CD4-positive, alpha-beta T cell treated with Interleukin-1 beta for 1 hour (primary cell): ENCODE results near the gene NMRK1.

Experiments used
- DNase-seq, 2 donors: peaks; one replicate each; pipeline ENCODE4 v3.0.0-alpha.2; 2020 to 2022

Gene NMRK1

DNA sequence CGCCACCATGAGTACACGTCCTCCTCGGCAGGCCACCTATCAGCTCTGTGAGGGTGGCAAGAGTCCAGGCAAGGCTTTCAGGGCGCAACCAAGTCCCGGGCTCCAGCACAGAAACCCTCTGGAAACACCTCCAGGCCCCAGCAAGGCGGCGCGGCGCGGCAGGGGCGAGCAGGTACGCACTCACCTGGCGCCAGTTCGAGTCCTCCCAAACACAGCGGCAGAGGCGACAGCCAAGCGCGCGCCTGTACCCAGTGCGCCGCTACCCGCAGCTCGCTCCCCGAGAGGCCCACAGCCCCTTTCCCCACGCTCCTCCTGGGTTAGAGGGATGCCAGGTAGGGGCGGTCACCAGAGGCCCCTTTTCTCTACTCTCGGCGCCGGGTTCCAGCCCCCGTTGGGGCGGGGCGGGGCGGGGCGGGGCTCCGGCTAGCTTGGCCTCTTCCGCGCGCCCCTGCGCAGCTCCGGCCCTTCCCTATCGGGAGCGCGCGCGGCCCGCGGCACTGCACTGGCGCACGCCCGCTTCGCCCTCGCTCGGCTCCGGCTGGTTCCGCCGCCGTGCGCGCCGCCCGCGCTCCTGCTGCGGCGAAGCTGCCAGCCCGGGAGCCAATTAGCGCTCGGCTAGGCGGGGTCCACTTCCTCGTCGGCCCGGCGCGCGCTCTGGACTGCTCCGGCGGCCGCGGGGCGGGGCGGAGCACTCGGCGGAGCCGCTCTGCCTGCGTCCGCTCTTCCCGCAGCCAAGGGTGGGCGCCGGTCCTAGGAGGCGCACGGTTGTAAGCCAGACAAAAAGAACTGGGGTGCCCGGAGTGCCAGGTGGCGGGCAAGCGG lies at the start of gene NMRK1, which contains the start of gene OSTF1:
Gene NMRK1, minus strand, starts transcription at position 332 of the 822 bp plus-strand sequence. CDS start 5,040 bp downstream, outside the sequence.
Gene OSTF1, plus strand, starts transcription at position 691 of the 822 bp plus-strand sequence. CDS start 179 bp downstream, outside the sequence.
- DNase-seq: peak; percentile 94 to 95

DNA sequence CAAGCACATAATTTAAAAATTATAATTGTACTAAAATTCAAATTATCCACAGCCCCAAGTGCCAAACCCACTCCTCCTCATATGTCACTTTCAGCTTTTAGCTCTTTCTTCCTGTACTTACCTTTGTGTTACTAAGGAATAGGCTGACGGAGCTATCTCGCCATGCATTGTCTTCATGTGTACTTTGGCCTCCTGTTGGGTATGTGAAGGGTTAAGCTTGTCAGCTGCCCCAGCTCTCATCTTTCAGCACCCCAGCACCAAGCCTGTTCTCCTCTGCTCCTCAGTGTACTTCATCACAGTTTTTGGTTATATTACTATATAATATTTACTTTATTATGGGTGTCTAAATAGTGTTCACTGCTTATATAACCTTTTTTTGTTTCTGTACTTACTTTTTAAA lies 46.5 kb upstream of the NMRK1 start:
- DNase-seq: no peak

DNA sequence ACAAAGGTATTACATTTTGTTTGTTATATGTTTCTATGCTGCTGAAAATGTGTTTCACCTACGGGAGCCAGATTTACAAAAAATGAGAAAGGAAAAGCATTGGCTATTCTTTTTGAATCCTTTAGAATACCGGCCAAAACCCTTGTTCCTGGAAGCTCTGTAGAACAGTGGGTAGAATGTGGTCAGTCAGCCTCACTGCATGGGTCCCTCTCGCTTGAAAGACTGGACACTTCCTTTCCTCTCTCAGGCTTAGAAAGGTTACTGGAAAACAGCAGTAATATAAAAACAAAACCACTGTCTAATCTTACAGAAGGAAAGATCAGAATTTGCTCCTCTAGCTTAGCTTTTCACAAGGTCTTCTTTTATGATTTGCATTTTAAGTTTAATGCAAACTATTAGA lies 45.4 kb upstream of the NMRK1 start:
- no peak for DNase-seq

DNA sequence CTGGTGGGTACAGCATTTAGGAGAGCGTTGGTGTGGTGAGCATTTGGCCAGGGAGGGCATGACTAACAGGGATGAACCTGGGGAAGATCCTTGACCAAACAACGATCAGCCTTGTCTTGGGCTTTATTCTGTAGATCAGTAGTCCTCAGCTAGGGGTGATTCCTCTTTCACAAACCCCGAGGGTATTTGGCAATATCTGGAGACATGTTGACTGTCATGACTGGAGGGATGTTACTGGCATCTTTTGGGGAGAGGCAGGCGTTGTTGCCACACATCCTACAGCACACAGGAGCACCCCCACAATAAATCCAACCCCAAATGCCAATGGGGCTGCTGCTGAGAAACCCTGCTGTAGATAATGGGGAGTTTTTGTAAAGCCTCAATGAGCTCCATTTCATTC lies 44.3 kb upstream of the NMRK1 start:
- no peak for DNase-seq

DNA sequence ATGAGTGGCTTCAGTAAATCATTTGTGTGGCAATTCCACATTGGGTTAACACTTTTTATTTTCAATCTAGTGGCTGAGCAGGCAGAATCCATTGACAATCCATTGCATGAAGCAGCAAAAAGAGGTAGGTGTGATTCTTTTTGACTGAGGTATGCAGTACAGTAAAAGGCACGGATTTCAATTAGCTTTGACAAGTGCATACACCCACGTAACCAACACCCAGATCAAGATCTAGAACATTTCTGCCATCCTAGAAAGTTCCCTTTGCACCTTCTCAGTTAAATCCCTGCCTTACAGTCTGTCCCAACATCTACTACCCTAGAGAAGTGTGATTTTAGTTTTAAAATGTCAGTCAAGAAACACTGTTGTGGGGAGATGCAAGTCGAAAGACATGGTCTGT lies 43.7 kb upstream of the NMRK1 start:
- no peak for DNase-seq

DNA sequence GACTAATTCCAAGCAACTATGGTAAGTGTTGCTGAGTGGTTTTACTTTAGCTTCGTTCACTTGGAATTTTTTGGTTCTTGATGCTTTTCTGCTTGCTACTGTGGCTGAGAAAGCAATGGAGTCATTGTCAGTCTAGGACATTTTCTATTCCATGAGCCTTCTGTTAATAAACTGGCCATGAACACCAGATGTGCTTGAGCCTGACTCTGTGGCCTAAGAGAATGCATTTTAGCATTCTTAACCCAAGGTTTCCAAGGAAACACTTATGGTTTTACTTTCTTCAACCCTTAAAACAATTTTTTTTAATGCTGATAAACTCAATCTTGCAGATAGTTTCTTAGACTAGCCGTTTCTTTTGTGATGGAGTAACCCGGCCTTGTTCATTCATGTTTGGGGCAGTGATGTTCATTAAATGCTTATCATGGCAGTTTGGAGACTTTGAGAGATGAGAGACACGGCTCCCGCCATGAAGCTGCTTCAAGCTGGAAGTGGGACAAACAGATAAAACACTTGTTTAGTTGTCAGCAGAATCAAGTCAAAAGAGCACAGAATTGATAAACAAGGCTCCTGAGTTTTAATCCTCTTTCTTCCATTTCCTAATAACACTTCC lies 42.8 kb upstream of the NMRK1 start:
- DNase-seq: no peak

DNA sequence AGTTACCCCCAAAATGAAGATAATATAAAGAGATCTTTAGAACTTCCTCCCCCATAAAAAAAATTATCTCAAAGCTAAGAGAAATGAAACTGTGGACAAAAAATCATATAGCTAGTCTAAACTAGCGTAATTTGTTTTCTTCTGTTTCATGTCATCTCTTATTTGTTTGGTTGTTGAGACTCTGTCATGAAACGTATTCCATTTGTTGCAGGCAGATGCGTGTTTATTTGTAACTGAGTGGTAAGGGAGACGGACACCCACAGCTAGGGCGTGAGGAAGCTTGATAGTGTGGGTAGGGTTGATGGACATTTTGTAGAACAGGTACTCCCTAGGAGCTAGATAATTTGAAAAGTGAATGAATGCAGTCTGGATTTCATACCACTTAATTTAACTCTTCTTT lies 42.2 kb upstream of the NMRK1 start:
- no peak for DNase-seq

DNA sequence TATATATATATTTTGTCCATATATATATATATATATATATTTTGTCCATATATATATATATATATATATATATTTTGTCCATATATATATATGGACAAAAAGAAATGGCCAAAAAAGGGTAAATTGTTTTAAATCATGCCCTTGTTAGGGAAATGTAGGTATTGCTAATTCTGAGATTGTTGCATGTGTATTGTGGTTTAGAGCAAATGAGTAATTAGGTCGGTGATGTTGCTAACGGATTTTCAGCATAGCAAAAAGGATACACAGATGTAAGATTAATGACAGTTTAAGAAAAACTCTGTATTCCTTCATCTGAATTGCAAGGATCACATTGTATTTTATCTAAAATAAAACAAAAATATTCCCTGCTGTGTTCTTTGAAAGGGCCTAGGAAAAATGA lies 40.6 kb upstream of the NMRK1 start:
- DNase-seq: no peak

DNA sequence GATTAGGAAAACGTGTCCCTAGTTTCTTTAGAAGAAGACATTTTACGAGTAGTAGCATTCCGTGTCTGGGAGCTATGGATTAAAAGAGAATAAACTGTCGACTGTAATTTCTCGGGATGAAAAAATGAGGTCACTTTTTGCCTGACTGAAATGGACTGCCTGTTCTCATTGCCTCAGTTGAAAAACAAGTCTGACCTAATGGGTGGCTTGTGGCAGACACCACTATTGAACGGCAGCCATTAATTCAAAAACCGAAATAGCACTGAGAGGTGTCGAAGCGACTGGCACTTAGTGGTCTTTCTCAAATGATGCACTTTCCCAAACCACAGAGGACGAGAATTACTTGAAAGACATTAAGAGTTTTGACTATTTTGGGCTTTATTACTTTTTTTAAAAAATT lies 35.7 kb upstream of the NMRK1 start:
- DNase-seq: no peak

DNA sequence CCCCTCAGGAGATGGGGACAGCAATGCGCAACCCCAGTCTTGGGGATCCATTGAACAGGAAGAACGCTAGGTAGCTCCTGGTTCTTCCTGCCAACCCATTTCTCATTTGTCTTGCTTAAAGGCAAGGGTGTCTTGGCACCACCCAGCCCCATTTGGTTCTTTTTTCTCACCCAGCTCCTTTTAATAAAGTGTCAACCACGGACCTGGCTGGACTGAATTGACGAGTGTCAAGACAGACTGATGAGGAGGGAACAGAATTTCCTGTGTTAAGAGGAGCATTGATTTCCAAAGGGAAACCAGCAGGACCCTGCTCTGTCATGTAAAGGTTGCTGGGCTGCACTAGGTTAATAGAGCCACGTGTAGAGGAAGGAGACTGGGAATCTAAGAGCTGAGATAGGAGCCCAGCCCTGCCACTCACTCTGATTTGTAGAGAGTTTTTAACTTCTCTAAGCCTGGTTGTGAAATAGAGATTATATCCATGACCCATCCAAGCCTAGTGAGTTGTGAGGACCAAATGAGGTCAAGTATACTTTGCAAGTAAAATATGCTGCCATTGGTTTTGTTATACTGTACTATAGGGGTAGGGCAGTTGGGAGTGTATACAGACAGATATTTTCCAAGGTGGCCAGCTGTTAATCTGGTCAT lies 34.1 kb upstream of the NMRK1 start:
- no peak for DNase-seq

DNA sequence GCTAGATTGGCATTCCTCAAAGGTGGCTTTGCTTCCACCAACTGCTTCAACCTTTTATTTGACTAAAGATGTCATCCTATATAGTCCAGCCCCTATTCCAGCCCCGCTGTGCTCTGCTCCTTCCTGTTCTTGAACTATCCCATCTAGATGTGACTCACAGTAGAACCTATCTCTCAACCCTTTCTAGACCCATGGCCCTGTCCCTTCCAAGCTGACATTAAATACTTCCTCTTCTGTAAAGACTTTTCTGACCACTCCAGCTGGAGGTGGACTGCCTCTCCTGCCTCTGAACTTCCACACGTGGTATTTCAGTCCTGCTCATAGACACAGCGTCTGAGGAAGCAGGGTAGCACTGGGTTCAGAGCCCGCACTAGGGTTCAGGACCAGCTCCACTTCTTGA lies 32.7 kb upstream of the NMRK1 start:
- DNase-seq: no peak

DNA sequence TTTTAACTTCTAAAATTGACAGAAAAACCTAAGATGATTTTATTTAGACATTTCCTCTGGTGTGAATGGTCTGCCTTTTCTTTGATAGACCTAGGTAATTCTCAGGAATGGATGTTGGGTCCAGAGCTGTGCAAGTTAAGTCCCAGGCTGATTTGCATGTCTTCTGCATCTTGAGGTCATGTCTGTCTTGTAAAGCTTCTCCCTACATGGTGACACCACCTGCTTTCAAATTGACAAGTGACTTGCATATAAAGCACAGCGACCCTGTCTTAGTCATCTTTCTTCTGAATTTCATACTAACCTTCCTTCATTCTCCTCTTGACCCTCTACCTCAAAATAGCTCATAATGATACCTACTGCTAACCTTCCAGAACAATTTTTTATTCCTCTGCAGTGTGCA lies 29.6 kb upstream of the NMRK1 start:
- DNase-seq: no peak

DNA sequence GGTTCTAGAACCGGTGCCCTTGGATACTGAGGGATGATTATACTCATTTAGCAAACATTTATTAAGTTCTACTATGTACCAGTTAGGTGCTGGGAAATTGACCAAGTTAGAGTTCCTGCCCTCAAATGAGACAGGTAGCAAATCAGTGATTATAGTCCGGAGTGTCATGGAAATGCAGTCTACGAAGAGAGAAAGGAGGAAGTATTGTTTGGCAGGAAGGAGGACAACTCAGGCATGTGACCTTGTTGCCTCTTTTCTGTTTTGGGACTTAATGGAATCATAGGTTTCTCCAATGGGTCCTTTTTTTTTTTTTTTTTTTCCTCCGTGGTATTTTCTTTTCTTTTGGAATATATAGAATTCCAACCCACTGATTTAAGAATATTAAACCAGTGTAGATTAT lies 28.4 kb upstream of the NMRK1 start:
- no peak for DNase-seq

DNA sequence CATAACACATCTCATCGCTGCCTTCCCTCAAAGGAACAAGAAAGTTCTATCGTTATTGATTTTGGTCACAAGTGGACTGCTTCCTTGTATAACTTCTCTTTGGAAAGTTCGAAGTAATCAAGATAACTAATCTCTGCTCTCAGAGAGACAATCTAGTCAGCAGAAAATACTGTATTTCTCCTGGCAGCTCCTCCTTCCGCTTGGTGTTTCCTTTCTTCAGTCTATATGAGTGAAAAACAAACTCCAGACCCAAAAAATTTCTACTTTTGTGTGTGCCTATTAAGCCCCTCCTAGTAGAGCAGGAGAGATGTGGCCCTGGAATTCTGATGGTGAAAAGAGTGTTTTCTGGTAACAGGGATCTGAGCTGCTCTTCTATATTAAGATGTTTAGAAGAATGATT lies 24.8 kb upstream of the NMRK1 start:
- DNase-seq: no peak

DNA sequence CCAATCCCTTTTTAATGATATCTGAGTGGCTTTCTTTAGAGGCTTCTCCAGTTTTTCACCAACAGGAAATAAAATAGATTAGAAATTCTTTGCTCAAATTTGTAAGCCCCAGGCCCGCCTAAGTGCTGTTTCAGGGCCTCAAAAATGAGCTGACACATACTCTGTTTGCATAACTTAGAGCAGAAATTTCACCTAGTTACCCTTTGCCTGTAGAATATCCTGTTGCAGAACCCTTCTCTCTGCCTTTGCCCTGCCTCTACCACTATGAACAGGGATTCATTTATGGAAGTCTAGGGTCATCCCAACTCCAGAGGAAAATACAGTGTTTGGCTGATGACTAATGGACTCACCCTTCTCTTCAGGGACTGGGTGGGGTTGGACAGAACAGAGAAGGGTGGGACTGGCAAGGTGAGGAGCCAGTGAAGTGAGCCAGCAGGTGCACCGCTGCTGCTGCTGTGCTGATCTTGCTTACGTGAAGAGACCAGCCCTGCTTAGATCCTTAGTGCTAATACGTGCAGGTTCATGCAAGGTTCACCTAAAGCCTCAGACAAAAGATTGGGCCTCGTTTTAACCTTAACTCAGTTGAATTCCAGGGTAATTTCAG lies 23.2 kb upstream of the NMRK1 start:
- DNase-seq: no peak

DNA sequence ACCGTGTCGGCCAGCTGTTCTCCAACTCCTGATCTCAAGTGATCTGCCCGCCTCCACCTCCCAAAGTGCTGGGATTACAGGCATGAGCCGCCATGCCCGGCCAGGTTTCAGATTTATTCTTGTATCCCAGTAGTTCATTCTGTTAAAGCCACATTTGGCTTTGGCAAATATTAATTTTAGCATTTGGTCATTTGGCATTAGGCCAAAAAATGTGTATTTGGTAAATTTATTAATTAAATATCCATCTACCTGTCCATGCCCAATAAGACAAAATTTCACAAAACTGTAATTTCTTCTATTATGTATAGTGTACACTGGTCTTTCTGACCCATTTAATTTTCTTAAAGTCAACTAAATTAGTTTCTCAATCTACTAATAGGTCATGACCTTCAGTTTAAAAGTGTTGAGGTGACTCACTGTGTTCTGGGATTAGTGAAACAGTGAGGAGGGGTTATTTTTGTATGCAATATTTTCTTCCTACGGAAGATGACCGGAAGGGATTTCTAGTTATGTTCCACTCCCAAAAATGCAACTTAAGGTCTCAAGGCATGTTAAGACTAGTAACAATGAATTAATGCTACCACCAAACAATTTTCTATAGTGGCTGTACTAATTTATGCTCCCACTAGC lies 21.4 kb upstream of the NMRK1 start:
- no peak for DNase-seq

DNA sequence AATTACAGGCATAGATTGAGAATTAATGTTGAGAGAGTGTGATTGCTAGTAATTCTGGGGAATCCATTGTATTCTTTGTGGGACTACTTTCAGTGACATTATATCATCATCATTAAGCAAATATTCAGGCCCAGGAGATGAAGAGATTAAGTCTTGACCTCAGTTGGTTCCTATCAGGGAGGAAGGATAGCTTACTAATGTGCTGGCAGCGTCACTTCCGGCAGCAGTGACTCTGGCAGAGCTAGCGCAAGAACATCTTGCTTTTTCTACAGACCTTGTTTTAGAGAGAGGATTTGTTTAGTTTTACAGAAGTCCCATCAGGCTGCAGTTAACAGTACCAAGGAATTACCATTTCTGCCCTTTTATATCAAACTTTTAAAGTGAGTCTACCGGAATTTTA lies 20.6 kb upstream of the NMRK1 start:
- DNase-seq: peak; percentile 27 to 46

DNA sequence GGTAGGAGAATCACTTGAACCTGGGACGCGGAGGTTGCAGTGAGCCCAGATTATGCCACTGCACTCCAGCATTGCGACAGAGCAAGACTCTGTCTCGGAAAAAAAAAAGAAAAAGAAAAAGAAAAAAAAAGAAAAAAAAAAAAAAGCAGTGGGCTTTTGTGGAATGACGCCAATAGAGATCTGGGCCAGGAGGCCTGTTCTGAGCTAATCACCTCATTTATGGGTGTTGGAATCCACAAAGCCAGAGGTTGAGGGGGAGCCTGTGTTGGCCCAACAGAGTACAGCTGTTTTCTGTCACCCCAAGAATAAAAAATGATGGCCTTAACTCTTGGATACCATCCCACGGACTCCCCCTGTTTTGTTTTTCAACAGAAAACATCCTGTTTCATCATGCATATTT lies 18.9 kb upstream of the NMRK1 start:
- DNase-seq: no peak

DNA sequence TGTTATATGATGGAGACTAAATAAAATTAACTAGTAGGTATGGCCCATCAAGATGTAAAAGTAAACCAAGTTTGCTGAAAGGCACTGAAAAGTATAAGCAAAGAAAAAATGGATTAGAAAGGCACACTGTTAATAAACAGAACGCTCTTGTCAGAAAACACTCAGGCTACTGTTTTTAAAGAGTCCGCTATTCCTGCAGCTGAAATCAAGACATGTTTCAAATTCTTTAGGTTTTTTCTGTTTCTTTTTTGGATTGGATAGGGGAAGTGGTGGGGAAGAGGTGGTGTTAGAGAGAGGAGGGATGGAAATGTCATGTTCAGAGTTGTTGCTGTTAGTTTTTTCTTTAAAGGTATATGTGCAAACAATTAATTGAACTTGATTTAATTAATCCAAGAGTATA lies 17.9 kb upstream of the NMRK1 start:
- no peak for DNase-seq

DNA sequence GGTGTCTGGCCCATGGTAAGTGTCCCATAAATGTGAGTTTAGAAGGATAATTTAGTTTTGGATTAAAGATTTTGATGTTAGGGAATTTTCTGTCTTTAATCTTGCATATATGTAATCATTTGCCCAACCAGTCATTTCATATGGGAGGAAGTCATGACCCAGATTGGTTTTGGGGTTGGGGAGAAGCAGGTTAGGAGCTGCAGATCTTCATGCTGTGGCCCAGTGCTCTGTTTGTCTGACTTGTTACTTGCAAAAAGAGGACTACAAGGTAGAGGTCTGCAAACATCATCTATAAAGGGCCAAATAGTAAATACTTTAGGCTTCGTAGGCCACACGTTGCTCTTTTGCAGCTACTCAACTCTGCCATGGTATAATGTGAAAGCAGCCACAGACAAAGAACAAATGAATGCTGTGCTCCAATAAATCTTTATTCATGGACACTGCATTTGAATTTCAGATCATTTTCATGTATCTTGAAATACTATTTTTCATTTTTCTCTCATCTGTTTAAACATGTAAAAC lies 17.1 kb upstream of the NMRK1 start:
- DNase-seq: no peak

DNA sequence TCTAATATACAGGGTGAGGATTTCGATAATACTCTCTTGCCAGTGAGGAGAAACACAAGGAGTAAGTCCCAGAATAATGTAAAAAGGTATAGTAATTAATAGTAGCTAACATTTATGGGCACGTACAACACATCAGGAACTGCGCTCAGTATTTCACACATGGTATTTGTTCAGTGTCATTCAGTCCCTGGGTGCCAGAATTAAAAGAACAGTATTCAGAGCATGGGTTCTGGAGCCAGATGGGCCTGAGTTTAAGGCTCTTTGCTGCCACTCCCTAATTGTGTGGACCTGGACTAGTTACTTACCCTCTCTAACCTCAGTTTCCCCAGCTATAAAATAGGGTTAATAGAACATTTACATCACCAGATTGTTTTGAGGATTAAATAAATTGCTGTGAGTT lies 16.7 kb upstream of the NMRK1 start:
- no peak for DNase-seq

DNA sequence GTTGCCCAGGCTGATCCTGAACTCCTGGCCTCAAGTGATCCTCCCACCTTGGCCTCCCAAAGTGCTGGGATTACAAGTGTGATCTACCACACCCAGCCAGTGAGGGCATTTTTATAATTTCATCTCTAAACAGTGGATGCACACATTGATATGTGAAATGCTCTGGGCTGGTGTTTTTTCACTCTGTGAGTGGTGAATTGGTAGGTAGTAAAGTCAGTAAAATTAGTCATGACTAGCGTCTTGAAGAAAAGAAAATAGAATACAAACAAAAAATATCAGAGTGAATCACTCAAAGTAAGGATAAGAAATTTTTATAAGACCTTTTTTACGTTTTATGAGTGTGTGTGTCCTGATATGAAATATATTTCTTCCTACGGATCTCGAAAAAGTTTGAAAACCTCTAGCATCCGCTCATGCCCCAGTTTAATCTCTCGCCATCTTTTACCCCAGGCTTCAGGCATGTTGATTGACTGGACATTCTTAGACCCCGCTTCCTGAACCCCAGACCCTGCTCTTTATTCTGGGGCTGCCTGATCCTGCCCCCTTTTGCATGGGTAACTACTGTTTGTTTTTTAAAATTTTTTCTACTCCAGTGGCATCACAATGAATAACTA lies 14.3 kb upstream of the NMRK1 start:
- DNase-seq: no peak
